Suprapubic skin (tissue), 4 donors: ENCODE measurements around the gene GNAZ.

ENCODE experiments used
- CTCF ChIP-seq, 2 donors: fragments of 200-600 bp in 1 of 2; fragments of 450-650 bp in 1 of 2; sonication (generic) in 1 of 2; IDR thresholded peaks; one replicate each; pipeline ENCODE4 v1.5.1; 2016 to 2019; ENCODE audit warnings: antibody characterized with exemption in 2 of 2, mild to moderate bottlenecking in 1 of 2, moderate library complexity in 1 of 2
- EP300 ChIP-seq: sonication (generic); formaldehyde crosslinking; IDR thresholded peaks from one replicate; pipeline ENCODE4 v1.6.1; 2017; ENCODE audit warnings: antibody characterized with exemption
- POLR2A ChIP-seq, 2 donors: fragments of 450-650 bp; IDR thresholded peaks; one replicate each; pipeline ENCODE4 v1.6.1; 2017; ENCODE audit warnings: antibody characterized with exemption in 2 of 2, mild to moderate bottlenecking in 2 of 2, moderate library complexity in 2 of 2
- POLR2AphosphoS5 ChIP-seq, 3 donors: sonication (generic); formaldehyde crosslinking; IDR thresholded peaks; one replicate each; pipeline ENCODE4 v1.6.1; 2017; ENCODE audit warnings: antibody characterized with exemption in 3 of 3

GRCh38 chr22:23146478-23147205, 76.3 kb downstream of the GNAZ start:
- TF ChIP-seq POLR2A (IDR thresholded peaks at IDR 0.05) (no peak), EP300 (no peak), CTCF (IDR thresholded peaks at IDR 0.05) (no peak), POLR2AphosphoS5 (IDR thresholded peaks at IDR 0.05) (no peak)
